ENCODE results near the gene TMEM254. TPM values are rescaled to one million over a fixed set of nuclear protein-coding genes. Genes with fewer than 3 reads are reported as not detected.

TMEM254 gene
- total RNA-seq, 4 donors from 2014 or later, result 0.73 to 7.4 (median 4.8) TPM

GRCh38 chr10:80068270-80068669 is 10.2 kb upstream of the TMEM254 start:
- in situ Hi-C loops (cut with MboI; ENCODE audit: low sequenced_read_pairs in 4 of 4), result loop anchor here in 1 of 4 donors (25.0 kb wide), 1 partner anchor 144 kb away; the partner anchor contains the start of gene ANXA11
- Histone ChIP-seq H3K36me3 (no peaks in the 10 kb centered on the region), H3K4me1 (peaks cover 0 to 3% of the 10 kb centered on the region in 2 donors), H3K4me3 (no peak overlapping the region), H3K27me3 (no peaks in the 10 kb centered on the region), H3K9me3 (no peaks in the 10 kb centered on the region), H3K27ac (no peak overlapping the region)
- TF ChIP-seq CTCF (IDR thresholded peaks at IDR 0.05 in 4 of 5, conservative IDR thresholded peaks at IDR 0.05 in 1 of 5) (no peak), POLR2A (IDR thresholded peaks at IDR 0.05) (no peak)
- DNase-seq (no peak), ATAC-seq (no peak)
- intact Hi-C loops (cut with DNase I; ENCODE audit: low total_unique reads), result no loop called here

- in situ Hi-C loops (cut with MboI; ENCODE audit: low sequenced_read_pairs in 4 of 4) (loop anchor here in 1 of 4 donors (25.0 kb wide), 1 partner anchor 142 kb away; the partner anchor contains the start of gene ANXA11), intact Hi-C loops (cut with DNase I; ENCODE audit: low total_unique reads) (no loop called here)
- TF ChIP-seq CTCF (IDR thresholded peaks at IDR 0.05 in 4 of 5, conservative IDR thresholded peaks at IDR 0.05 in 1 of 5) (no peak), POLR2A (IDR thresholded peaks at IDR 0.05) (no peak)
- H3K4me3 ChIP-seq, result no peak overlapping the region
- H3K9me3 ChIP-seq, result no peaks in the 10 kb centered on the region
- H3K27ac ChIP-seq, result no peak overlapping the region
- DNase-seq, result no peak
- H3K36me3 ChIP-seq, result no peaks in the 10 kb centered on the region
- no peak for ATAC-seq
- H3K4me1 ChIP-seq, result peaks cover 0 to 3% of the 10 kb centered on the region in 2 donors
- no peaks in the 10 kb centered on the region for H3K27me3 ChIP-seq
These were observed 8.4 kb upstream of the TMEM254 start for GRCh38 chr10:80070057-80070456.

- TF ChIP-seq CTCF (IDR thresholded peaks at IDR 0.05 in 4 of 5, conservative IDR thresholded peaks at IDR 0.05 in 1 of 5), result no peak
- TF ChIP-seq POLR2A (IDR thresholded peaks at IDR 0.05), result no peak
- Histone ChIP-seq H3K4me3 (no peak overlapping the region), H3K36me3 (no peaks in the 10 kb centered on the region), H3K9me3 (no peaks in the 10 kb centered on the region), H3K27me3 (no peaks in the 10 kb centered on the region), H3K4me1 (peaks cover 1 to 3% of the 10 kb centered on the region in 2 donors), H3K27ac (no peak overlapping the region)
- ATAC-seq, result no peak
- intact Hi-C loops (cut with DNase I; ENCODE audit: low total_unique reads), result no loop called here
- DNase-seq, result no peak
- in situ Hi-C loops (cut with MboI; ENCODE audit: low sequenced_read_pairs in 4 of 4), result loop anchor here in 1 of 4 donors (25.0 kb wide), 1 partner anchor 140 kb away; the partner anchor contains the start of gene ANXA11
These were observed 5.9 kb upstream of the TMEM254 start for GRCh38 chr10:80072584-80072983.

GRCh38 chr10:80075781-80076180 is 2.7 kb upstream of the TMEM254 start:
- peaks cover 15 to 18% of the 10 kb centered on the region in 2 donors for H3K4me1 ChIP-seq
- no peaks in the 10 kb centered on the region for H3K36me3 ChIP-seq
- TF ChIP-seq POLR2A (IDR thresholded peaks at IDR 0.05) (no peak), CTCF (IDR thresholded peaks at IDR 0.05 in 4 of 5, conservative IDR thresholded peaks at IDR 0.05 in 1 of 5) (no peak)
- ATAC-seq (no peak), DNase-seq (no peak)
- no peak overlapping the region for H3K4me3 ChIP-seq
- H3K9me3 ChIP-seq, result no peaks in the 10 kb centered on the region
- intact Hi-C loops (cut with DNase I; ENCODE audit: low total_unique reads) (loop anchor here (5.0 kb wide), 2 partner anchors 132 to 382 kb away; partner anchors contain the start of gene ANXA11), in situ Hi-C loops (cut with MboI; ENCODE audit: low sequenced_read_pairs in 4 of 4) (no loop called here)
- H3K27ac ChIP-seq, result no peak overlapping the region
- H3K27me3 ChIP-seq, result no peaks in the 10 kb centered on the region

Measured in gastrocnemius medialis (tissue), 4 donors.